T47D (cell line): ENCODE measurements around the gene TSPEAR.
"Not testable (repeated sequence)": the region's sequence is repeated elsewhere in the genome, so short reads cannot be mapped to it uniquely, and the experiment has no call there.

Source experiments
- DNase-seq, 2 experiments: peaks; one replicate each; pipeline versions ENCODE4 v3.0.0 to v3.0.0-alpha.2; 2011 to 2012; ENCODE audit warnings: low read depth in 1 of 2, low spot score in 1 of 2
- JUND ChIP-seq: IDR thresholded peaks from 2 replicates; pipeline ENCODE4 v1.6.1; 2012; ENCODE audit warnings: low read depth
- in situ Hi-C: cut with HindIII; loops from 2 replicates; pipeline ENCODE4 v1.10.0; 2016; ENCODE audit warnings: low sequenced_read_pairs, low pct_unique_long_range_greater_than_20kb

Gene TSPEAR

GRCh38 chr21:44702111-44702972, 9.0 kb downstream of the TSPEAR start:
- DNase-seq: no peak
- in situ Hi-C loops: no loop called here
- no peak for TF ChIP-seq JUND

GRCh38 chr21:44701541-44701940, 9.8 kb downstream of the TSPEAR start:
- TF ChIP-seq JUND: no peak
- no peak for DNase-seq
- in situ Hi-C loops: no loop called here

GRCh38 chr21:44701023-44701400, 10.4 kb downstream of the TSPEAR start:
- no peak for DNase-seq
- no peak for TF ChIP-seq JUND
- in situ Hi-C loops: no loop called here

GRCh38 chr21:44700101-44701022, 11.0 kb downstream of the TSPEAR start:
- DNase-seq: no peak
- in situ Hi-C loops: no loop called here
- no peak for TF ChIP-seq JUND

- in situ Hi-C loops: no loop called here
- DNase-seq: no peak
Measured at GRCh38 chr21:44699502-44700001, 11.8 kb downstream of the TSPEAR start.

GRCh38 chr21:44697811-44698734, 13.3 kb downstream of the TSPEAR start:
- no peak for DNase-seq
- no peak for TF ChIP-seq JUND
- in situ Hi-C loops: no loop called here

More at GRCh38 chr21:44699502-44700001, 11.8 kb downstream of the TSPEAR start:
- TF ChIP-seq JUND: no peak

- in situ Hi-C loops, DNase-seq: not testable (repeated sequence)
Measured at GRCh38 chr21:44697172-44697810, 14.1 kb downstream of the TSPEAR start, which contains the start of gene KRTAP10-12. TSS of gene KRTAP10-12 (plus strand) at chr21:44697172. CDS start at chr21:44697202, 30 bp downstream.

GRCh38 chr21:44696572-44696971, 14.8 kb downstream of the TSPEAR start:
- no peak for TF ChIP-seq JUND
- in situ Hi-C loops: no loop called here
- no peak for DNase-seq

GRCh38 chr21:44695641-44696040, 15.7 kb downstream of the TSPEAR start:
- in situ Hi-C loops: no loop called here
- DNase-seq: no peak
- no peak for TF ChIP-seq JUND

- no peak for DNase-seq
- in situ Hi-C loops: no loop called here
- TF ChIP-seq JUND: no peak
Measured at GRCh38 chr21:44695184-44695583, 16.2 kb downstream of the TSPEAR start.

- in situ Hi-C loops: no loop called here
- TF ChIP-seq JUND: no peak
Measured at GRCh38 chr21:44694776-44695175, 16.6 kb downstream of the TSPEAR start.

More at GRCh38 chr21:44694776-44695175, 16.6 kb downstream of the TSPEAR start:
- no peak for DNase-seq
